Measurements from ENCODE around the gene DLGAP3.

Gene DLGAP3

DNA sequence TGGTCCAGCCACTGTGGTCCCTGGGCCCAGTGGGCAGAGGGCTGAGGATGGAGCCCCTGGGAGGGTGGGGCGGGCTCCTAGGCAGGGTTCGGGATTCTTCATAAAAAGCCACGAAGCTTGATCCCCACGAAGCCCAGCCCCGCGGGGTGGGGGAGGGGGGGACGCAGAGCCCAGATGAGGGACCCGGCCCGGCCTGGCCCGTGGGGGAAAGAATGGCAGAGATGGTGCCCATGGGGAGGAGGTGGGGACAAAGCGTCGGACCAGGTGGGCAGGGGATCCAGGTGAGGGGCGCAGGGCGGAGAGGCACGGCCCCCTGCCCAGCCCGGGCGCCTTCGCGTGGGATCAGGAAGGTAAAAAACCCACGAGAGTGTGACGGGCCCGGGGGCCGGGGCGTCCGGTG lies 63.9 kb downstream of the DLGAP3 start:
- DNase-seq = no peak

DNA sequence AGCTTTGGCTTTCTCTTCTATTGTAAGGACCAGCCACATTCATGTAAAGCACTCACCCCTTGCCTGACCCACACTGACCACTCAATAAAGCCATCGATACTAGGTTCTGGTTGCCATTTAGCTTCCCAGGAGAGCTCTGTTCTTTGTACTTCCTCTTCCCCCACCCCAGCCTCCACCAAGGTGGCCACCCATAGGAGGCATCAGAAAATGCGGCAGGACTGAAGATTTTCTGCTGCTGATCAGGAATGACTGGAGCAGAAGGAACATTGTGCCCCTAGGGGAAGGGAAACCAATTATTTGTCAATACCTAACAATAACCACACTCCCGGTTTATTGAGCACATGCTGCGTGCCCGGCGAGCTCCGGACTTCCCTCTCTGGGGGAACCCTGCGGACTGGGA lies 64.7 kb downstream of the DLGAP3 start:
- DNase-seq = no peak

DNA sequence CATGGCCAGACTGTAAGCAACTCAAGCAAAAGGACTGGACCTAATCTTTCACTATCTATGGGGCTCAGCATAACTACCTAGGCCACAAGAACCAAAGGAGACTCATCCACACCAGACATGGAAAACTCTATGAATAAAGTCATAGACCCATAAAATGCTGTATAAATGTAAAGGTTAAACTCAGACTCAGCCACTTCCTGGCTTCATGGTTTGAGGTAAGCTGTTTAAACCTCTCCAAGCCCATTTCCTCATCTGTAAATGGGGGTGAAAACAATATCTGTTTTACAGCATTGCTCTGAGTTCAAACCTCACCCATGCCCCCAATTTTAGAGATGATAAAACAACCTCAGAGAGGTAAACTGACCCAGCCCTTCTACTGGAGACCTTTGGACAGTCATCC lies 65.9 kb downstream of the DLGAP3 start:
- DNase-seq = no peak

DNA sequence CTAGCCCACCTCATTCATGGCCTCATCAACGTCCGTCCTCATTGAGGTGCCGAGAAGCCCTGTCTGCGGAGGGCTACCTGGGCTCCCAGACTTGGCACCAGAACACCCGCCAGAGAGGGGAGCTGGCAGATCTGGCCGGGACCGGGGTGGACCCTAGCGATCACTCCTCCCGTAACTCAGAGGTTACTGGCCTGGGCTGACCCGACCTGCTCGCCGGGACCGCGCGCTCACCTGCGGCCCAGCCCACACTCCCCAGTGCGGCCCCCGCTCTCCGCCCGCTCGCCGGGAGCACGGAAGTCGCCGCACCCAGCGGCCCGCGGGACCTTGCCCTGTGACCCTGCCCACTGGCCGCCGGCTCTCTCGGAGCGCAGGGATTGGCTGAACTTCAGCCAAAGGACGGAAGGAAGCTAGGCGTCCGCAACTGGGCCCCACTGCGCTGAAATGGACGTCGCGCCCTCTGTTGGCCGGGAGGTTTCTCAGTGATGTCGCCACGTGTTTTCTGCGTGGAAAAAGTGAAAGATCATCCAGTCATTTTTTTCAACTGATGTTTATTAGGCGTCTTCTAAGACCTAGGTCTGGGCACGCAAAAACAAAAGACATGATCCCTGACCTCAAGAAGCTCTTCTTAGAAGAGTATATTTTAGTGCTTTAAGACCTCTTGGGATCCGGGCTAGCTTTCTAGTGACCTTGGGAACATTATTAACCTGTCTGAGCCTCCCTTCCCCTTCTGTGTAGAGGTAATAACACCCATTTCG lies 69.8 kb downstream of the DLGAP3 start, which contains the start of gene SMIM12:
Gene SMIM12 (minus strand): TSS at position 304 of the 755 bp plus-strand sequence. CDS start 3,772 bp downstream, outside the sequence.
- DNase-seq = peak; percentile 93

DNA sequence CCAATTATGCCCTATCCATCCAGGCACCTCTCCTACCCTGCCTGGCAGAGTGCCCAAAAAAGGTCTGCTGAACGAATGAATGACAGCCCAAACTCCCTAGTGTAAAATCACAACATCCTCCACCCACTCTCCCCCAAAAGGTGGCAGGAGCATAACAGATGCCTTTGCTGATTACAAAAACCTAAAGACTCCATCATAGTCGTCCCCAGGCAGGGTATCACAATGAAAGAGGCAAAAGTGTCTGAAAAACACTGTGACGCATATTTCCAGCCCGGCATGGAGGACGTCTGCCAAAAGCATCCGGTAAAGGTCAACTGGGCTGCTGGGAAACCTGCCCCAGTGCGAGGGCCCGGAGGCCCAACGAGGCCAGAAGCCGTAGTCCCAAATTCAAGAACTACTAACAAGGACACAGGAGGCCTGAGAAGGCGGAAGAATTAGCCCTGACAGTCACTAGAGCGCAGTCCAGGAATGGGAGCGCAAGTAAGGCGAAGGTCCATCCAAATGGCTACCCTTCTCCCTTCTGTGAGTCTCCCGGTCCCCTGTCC lies 70.5 kb downstream of the DLGAP3 start:
- DNase-seq = peak; percentile 9

DNA sequence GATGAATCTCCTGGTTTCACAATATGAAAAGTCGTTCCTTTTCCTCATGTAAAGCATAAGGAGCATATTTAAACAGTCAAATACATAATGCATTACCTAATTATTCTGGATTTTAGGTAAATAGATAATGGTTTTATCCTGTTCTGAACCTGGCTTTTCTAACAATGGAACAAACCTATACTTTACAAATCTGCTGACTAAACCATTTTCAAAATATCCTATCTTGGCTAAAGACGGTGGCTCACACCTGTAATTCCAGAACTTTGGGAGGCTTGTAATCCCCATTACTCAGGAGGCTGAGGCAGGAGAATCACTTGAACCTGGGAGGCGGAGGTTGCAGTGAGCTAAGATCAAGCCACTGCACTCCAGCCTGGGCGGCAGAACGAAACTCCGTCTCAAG lies 72.8 kb downstream of the DLGAP3 start:
- DNase-seq = no peak

DNA sequence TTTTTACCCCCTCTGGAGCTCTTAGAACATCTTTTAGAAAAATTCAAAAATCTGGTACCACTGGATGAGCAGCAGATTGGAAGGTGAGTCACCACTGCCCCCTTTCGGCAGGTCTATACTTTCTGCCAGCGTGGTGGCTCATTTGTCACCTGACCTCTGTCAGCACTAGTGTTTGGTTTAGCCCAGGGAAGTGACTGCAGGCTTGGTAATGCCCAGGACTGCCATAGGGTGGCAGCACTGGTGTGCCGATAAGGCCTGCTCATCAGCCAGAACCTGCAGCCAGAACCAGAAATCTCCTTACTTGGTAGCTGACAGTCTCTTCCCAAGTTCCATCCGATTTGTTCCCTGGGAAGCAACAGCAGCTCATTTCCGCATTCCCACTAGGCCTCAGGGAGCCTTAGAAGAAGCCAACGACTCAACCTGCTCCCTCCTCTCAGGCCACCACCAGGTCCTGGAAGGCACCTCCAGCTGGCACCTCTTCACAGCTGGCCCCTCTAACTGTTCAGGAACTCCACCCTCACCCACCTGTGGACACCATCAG lies 76.7 kb downstream of the DLGAP3 start:
- peak; percentile 89 for DNase-seq

DNA sequence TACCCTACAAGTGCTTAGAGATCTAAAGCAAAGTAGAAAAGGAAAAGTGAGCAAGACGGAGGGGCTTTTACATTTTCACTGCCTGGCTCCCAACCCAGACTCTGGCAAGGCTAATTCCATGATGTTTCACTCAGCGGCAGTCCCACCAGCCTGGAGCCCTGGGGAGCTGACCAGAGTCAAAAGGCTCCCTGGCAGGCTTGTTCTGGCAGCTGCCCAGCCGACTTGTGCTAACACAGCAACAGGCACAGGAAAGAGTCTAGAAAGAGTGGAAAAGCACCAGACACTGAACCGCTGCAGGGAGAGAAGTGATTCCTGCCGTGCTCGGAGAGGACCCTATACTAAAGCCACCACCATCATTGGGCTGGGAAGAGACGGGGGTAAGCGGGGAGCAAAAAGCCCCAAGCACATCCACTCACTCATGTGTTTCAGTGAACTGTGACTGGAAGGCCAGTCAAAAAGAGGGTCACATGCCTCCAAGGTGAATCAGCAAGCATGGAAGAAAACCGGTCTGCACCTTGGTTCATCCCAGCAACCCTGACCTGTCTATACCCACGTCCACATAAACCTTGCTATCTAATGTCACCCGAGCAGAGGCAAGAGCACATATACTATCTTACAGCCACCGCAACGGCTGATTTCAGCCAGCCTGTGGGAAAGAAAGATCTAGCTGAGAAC lies 77.9 kb downstream of the DLGAP3 start:
- DNase-seq = no peak

DNA sequence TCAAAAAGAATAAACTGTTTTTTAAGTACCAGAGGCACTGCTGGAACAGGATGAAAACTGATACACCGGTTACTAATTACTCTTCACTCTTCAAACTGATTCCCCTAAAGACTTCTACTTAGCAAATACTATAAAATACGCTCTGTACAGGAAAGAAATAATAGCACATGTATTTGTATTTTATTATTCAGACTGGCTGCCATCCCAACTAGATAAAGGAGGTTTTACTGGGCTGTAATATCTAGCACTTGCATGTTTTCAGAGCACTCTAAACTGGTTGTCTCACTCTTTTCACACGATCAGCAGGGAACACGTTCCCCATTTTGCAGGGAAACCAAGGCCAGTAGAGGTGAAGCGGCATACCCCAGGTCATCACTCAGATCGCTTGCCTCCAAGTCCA lies 79.1 kb downstream of the DLGAP3 start:
- DNase-seq = no peak

DNA sequence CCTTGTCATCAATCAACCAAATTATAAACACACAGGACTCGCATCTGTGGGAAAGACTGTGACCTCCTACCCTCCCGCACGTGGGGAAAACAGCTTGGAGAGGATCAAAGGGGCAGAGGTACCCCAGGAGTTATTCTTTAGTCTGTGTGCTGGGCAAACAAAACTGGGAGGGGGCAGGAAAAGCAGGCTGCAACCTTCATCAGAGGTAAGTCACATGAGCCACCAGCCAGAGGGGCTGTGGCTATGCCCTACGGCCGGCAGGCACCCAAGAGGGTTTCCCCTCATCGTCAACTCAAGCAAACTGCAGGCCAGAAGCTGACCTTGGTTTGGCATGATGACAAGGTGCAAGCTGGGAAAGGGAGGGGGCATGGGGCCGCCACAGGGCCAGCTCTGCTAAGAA lies 82.4 kb downstream of the DLGAP3 start:
- DNase-seq = no peak

DNA sequence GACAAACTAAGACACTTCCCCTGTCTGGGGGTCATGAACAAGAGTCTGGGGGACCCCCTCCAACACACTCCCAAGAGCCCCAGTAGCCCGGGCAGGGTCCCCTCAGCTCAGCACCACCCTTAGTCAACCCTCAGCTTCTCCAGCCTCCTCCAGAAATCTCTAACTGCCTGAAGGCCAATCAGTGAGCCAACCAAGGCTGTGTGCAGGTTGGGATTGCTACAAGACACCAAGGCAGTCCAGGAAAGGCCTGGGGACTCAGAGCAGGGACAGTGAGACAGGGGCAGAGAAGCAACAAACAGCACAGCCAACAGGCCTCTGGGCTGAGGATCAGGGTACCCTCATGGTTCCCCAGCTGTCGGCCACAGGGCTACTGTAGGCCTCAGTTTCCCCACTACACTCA lies 83.2 kb downstream of the DLGAP3 start:
- no peak for DNase-seq

DNA sequence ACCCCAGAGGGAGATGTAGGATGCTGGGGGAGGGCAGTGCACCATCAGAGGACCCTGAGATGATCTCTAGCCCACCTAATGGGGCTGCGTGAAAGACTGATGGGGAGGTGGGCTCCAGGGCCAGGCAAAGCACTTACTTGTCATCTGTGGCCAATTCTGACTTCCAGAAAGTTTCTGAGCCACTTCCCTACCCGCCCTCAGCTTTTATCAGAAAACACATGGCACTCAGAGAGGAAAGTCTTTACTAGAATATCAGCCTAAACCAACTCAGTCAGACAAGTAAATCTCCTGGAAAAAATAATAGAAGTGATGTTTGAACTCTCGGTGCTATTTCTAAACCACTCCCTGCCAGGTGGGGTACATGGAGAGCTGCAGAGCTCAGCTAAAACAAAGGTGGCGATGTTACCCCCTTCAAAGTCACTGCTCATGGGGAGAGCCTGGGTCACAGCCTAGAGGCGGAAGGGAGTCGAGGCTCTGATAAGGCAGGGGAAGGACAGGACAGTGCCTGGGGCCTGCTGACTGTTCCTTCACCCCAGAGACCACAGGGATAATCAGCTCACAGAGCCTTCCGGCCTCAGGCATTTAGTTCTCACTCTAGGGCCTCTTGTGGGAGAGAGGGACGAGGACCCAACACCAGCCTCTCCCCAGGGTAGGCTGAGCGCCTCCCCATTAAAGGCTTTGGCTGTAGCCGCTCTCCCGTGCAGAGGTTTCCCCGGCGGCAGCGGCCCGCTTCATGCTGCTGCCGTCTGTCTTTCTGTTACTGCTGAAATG lies 84.1 kb downstream of the DLGAP3 start:
- DNase-seq = no peak

DNA sequence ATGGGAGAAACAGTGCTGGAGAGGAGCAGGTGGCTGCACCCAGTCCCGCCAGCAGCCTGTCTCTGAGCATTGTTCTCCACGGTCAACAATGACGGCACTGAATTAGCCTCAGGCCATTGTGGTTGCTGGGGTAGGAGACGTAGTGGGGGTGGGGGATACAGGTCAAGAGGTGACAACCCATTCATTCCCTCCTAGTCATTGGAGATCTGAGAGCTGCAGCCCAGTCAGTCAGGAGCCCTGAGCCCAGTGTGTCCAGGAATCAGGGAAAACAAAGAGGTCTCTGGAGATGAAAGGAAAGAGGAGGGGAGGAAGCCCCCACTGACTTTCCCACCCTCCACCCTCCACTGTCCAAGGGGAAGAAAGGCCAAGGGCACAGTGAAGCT lies 85.2 kb downstream of the DLGAP3 start:
- DNase-seq = no peak

DNA sequence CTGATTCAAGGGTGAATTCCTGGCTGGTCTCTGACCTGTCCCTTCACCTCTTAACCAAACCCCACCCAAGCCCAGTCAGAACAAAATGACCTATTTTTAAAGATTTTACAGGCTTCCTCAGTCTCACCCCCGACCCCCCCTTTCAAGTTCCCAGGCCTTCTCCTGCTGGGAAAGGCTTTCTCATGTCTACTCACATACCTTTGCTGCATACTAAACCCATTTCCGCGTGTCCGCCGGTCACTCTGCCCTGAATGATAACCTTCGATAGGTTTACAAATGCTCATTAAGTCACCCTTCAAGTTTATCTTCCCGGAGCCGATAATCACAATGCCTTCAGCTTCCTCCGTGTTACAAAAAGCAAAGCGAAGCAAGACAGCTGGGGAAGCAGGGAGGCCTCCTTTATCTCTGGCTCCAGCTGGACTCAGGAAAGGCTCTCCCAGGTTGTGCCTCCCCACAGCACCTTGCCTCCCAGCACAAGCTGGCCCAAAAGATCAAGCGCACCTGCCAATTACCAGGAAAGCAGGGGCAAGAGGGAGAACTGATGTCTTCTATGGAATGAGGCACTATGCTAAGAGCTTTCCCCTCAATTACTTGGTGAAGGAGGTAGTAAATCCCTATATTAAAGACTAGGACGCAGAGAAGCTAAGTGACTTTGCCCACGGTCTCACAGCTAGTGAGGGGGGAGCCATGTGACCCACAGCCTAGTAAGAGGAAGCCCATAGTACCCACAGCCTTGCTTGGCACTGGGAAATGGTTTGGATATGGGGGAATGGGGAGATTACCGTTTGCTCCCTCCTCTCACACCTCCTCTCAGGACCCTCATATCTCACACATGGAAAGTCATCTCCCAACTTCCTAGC lies 85.8 kb downstream of the DLGAP3 start:
- no peak for DNase-seq

DNA sequence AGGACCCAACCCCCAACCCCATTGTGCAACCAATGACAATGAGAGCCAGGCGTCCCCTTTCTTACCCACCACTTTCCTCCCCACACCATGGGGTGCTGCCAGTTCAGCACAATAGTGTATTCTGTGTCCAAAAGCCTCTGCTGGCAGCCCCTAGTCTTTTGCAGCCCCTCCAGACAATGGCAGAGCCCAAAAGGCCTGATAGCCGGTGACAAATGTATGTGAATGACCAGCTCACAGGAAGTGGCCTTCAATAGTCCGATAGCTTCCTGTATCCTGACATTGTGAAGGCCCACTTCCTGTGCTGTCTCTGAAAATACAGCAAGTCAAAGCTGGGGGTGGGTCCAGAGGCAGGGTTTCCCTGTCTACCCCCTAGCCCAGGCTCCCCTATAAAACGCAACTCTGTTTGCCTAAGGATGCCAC lies 86.5 kb downstream of the DLGAP3 start:
- no peak for DNase-seq

DNA sequence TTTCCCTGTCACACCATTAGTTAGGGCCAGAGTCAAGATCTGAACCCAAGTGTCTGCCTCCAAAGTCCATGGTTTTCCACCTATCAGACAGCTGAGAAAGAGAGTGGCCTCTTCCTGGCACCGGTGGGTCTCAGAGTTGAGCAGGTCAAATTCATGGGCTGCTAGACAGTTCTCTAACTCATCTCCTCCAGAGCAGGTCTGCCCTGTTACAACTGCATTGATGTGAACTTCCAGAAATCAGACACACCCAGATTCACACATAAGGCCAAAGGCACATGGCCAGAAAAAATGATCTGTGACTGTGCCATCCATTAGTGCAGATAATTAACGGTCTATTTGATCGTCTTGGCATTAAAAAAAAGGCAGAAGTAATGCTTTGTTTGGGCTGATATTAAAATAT lies 87.4 kb downstream of the DLGAP3 start:
- no peak for DNase-seq

DNA sequence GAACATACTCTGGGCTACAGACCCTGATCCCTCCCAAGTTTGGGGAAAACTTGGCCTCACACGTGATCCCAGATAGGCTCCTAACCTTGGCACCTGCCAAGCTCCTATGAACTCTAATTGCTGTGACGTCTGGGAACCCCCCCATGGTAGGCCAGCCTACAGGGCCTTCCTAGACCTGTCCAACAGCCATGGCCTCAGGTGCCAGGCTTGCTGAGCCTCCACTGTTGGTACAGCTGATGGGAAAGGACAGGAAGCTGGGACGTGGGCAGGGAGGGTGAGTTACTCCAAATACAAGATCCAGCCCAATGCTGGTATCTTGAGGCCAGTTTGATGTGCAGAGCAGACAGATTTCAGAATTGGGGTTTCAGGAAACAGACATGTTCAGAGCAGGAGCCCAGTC lies 89.0 kb downstream of the DLGAP3 start:
- no peak for DNase-seq

DNA sequence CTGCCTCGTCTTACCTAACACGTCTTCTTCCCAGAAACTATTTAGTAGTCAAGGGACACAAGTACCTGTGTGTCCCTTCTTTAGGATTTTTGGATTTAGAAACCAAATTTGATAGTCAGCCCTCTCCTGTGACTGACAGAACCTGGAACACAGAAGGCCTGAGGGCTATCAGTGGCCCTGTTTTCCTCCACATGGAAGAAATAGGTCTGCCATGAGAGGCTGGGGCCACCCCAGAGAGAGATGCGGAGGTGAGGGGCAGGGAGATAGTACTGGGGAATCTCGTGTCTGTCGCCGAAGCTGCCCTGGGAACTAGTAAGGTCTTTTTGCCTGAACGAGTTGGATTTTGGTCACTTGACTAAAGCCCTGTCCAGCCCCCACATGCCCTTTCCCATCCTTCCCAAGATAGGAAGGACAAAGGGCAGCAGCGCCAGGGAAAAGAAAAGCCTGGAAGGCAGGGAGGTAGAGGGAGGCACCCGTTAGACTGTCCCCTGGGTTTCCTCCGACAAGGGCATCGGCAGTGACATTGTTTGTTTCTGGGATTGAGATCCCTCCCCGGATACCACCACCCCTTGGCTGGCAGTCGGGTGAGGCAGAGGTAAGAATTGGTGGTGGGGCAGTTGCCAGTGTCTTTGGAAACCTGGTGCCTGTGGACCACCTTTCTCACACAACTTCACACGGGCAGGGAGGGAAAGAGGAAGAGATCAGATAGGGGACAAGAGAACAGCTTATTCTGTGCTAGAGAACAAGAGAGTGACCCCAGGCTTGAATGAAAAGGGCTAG lies 89.7 kb downstream of the DLGAP3 start:
- DNase-seq = no peak

DNA sequence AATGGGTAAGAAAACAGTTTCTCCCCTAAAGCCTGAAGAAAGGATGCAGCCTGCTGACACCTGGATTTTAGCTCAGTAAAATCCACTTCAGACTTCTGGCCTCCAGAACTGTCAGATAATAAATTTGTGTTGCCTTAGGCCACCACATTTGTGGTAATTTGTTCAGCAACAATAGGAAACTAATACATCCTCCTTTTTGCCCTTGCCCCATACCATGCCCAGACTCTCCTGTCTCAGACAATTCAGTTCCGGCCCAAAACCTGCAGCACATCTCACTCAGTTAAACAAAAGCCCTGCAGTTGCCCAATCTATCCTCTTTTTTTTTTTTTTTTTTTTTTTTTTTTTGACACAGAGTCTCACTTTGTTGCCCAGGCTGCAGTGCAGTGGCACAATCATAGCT lies 95.7 kb downstream of the DLGAP3 start:
- DNase-seq = no peak

DNA sequence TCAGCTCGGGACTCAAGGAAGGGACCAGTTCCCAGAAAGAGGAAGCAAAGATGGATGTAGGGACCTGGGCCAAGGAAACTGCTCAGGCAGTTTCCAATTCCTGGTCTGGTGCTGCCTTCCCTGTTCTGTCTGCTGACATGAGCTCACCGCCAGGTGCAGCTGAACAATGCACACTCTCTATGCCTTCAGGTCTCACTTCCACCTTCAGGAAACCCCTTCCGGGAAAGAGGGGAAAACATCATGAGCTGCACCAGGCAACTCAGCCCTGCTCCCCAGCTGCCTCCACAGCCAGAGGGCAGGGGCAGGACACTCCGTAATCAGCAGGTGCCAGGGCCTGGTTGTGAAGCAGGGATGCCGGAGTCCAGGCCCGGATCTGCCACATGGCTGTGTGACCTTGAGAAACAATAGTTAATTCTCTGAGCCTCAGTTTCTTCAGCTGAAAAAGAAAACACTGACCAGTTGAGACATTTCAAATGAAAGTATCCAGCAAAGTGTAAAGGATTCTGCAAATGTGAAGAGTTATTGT lies 97.7 kb downstream of the DLGAP3 start:
- DNase-seq = no peak

DNA sequence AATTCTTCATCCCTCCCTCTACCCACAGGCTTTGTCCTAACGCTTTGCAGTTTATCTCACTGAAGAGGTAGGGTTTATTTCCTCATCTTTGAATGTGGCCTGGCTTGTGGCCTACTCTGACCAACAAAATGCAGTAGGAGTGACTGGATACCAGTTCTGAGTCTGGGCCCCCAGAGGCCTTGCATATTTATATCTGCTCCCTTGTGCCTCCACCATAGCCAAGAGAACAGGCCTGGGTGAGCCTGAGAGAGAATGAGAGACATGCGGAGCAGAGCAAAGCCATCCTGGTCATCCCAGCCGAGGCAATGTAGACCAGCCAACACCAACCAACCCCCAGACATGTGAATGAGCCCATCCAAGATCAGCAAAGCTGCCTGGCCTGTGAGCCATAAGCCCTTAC lies 100.2 kb downstream of the DLGAP3 start:
- peak; percentile 10 for DNase-seq

Measured in fibroblast of upper back skin (primary cell).